T-helper 9 cell (primary cell): ENCODE data around the gene AMTN.
"Not testable (repeated sequence)": the region's sequence is repeated elsewhere in the genome, so short reads cannot be mapped to it uniquely, and the experiment has no call there.

Experiments used
- DNase-seq: peaks from one replicate; pipeline ENCODE4 v3.0.0-alpha.2; 2020
- total RNA-seq, 2 donors: gene quantifications; one replicate each; lab custom pipeline; 2026; lab: John Stamatoyannopoulos, UW

The AMTN gene, protein sequence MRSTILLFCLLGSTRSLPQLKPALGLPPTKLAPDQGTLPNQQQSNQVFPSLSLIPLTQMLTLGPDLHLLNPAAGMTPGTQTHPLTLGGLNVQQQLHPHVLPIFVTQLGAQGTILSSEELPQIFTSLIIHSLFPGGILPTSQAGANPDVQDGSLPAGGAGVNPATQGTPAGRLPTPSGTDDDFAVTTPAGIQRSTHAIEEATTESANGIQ
- total RNA-seq, result 0 reads per million in 2 donors

DNA sequence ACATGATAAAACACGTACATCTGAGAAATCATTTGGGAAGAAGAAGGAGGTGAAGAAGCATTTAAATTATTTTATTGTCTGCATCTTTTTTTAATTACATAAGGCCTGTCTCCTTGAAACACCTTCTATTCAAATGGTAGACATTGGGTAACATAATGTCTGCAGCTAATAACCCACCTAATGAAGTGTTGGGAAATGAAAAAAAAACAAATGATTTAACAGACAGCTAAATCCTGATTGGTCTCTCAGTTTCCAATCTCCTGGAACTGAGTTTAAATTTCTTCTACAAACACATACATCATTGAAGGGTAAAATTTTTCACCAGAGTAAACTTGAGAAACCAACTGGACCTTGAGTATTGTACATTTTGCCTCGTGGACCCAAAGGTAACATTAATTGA, at the start of gene AMTN:
Gene AMTN, plus strand, starts transcription at position 301 of the 400 bp plus-strand sequence. CDS start 209 bp downstream, outside the sequence.
- DNase-seq, result no peak

DNA sequence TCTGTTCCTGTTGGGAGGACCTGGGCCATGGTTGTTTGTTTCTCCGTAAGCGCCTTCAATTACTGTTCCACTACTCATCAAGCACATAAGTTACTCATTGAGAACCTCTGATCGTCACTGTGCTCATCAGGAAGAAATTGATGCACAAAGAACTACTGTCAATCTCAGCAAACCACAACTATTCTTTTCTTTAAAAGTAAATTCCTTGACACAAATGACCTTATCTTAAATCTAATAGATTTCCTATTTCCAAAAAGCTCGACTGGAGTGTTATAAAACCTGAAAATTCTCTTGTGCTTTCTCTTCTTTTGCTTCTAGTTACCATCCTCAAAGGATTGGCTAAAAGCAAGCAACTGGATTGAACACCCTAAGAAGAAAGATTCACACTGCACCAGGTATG, 46.5 kb upstream of the AMTN start, which contains the start of gene MUC7:
Gene MUC7, plus strand, starts transcription at position 301 of the 400 bp plus-strand sequence. CDS start 1,825 bp downstream, outside the sequence.
- DNase-seq, result no peak

DNA sequence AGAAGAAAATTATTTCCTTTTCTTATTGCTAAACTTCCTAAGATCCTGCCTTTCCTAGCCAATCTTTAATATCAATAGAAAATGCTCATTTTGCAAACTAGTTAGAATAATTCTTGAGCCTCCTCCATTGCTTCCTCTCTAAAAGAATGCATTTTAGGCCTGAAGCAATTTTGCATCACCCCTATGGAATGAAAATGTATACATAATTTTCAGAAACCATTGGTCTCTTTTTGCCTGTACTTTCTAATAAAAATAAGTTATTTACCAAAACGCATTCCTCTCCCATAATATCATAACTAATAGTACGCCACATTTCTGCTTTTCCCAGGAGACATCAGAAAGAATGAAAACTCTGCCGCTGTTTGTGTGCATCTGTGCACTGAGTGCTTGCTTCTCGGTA, 44.7 kb upstream of the AMTN start:
- DNase-seq, result no peak

DNA sequence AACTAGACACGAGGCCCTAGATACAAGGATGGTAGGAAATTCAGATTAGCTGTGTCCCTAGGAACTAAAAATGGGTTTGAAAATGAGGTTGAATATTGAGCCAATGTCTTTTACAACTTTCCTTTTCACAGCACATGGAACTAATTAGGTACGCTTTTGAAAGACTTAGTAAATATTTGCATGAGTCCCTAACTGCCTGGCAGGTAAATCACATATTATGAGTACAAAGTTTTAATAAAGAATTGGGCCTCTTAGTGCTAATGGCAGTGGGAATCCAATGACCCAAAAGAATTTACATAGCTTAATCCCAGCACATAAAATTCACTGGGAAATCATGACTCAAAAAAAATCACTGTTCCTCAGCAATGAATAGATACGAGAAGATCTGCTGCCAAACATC, 29.6 kb upstream of the AMTN start:
- no peak for DNase-seq

DNA sequence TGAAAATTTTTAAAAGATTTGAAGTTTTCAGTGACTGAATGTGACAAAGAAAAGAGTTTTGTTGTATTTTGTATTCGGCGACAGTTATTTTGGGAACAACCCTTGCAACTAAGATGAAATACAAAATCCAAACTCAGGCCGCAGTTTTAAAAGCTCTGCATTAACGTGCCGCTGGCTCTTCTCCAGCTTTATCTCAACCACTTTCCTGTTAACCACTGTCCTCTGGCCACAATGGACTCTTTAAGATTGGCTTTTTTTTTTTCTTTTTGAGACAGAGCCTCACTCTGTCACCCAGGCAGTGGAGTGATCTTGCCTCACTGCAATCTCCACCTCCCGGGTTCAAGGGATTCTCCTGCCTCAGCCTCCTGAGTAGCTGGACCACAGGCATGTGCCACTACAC, 22.1 kb upstream of the AMTN start:
- no peak for DNase-seq

DNA sequence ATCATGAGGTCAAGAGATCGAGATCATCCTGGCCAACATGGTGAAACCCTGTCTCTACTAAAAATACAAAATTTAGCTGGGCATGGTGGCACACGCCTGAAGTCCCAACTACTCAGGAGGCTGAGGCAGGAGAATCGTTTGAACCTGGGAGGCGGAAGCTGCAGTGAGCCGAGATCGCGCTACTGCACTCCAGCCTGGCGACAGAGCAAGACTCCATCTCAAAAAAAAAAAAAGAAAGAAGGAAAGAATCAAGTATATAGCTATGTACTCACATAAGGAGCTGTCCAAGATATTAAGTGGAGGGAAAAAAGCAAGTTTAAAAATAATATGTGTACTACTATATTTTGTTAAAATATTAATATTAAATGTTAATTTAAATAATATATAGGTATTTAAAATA, 16.5 kb upstream of the AMTN start:
- not testable (repeated sequence) for DNase-seq

DNA sequence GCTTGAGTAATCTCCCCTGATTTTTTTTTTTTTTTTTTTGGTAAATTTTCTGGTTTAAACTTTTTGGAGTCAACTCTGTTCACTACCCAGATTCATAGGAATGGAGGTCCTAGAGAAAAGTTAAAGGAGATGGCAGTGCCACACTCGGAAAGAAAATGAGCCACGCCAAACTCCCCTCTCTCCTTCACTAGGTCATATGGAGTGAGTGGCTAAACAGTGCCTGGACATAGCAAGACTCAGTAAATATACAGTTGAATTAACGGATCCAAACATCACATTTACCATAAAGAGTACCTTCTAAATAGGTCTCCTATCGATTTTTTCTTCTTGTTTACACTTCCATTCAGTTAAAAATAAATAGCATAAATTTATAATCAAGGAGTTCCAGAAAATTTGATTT, 13.6 kb upstream of the AMTN start:
- no peak for DNase-seq

DNA sequence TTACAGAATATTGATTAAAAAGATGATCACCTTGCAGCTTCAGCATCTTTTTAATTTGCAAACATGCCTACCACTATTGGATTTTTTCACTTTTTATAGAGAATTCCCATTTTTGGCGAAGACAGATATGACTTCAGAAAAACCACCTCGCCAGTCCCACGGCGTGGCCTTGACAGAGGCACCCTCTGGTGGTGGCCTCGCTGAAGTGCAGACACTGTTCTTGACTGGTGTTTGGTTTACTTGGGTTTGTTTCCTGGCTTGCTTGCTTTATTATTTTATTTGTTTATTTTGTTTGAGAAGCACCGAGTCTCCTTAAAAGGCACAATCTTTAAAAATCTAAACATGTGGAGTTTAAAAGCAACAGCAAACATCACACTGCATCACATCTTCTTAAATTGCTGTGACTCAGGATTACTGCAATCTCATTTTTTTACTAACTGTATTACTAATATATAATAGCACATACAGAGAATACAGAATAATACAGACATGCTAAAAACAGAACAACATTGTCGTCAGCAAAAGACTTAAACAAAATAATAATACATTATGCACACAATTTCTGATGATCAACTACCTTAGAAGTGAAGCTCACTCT, 13.1 kb upstream of the AMTN start:
- peak; percentile 32 for DNase-seq

DNA sequence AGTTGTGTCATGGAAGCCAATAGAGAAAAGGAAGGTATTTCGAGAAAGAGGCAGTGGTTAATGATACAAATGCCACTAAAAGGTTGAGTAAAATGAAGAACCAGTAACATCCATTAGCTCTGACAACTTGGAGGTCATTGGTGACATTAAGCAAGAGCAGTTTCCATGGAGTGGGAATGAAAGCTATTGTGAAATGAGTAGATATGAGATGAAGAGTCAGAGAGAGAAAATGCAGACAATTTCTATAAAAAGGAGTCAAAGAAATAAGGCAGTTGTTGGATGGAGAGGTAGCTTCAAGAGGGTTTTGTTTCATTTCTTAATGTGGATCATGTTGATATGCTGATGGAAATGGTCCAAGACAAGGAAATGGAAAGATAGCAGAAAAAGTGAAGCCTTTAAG, 9.6 kb upstream of the AMTN start:
- no peak for DNase-seq

DNA sequence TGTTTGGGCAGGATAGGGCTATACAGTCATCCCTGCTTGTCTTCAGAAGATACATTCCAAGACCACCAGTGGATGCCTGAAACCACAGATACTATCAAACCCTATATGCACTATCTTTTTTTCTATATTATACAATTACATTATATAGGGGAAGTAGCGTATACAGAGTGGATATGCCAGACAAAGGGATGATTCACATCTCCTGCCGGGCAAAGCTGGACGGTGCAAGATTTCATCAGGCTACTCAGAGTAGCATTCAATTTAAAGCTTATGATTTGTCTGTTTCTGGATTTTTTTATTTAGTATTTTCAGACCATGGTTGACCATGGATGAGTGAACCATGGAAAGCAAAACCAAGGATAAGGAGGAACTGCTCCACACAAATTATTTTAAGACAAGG, 7.0 kb upstream of the AMTN start:
- DNase-seq, result no peak

DNA sequence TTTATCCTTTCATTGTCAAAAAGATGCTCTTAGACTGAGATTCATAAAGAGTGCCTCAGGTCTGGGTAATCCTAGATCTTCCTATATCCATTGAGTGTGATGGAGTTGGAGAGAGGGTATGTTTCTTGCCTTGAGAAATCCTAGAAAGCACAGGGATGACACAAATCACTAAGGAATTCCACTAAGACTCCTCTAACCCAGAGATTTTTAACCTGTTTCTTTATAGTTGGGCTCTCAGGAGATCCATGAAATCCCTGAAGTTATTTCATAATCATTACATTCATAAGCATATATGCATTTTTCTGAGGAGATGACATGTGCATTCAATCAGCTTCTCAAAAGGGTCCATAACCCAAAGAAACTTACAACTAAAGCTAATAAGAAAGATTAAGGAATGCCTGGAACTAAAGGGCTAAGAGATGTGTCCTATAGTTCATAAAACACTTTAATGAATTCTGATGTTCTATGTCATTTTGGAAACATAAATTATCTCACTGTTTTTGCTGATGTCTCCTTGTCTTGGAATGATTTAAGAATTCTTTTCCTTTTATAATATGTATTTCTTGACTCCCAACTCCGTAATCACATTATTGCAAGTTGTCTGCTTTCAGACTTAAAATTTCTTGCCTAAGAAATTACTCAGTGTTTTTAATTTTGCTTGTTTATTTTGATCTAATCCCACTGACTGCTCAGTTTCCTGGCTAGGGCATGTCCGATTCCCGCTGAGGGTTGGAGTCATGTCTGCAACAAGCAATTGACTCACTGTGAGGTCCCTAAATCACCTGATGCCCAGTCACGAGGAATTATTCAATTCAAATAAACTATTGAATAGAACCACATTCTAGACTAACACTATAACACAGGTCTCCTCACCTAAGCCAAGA, 2.8 kb upstream of the AMTN start:
- no peak for DNase-seq

DNA sequence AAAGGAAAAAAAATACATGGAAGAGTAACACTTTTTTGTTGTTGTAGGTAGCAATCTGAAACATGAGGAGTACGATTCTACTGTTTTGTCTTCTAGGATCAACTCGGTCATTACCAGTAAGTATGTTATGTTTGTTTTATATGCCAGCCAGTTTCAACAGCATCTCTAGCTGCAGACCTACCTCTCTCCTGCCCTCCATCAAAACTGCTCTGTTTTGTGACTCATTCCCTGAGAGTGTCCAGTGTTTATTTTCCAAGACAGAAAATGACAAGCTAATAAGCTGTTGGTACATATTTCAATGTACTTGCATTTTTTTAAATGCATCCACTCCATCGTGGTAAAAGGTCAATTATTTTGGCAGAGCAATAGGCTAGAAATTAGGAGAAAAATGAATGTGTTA, 347 bp downstream of the AMTN start:
- DNase-seq, result no peak

DNA sequence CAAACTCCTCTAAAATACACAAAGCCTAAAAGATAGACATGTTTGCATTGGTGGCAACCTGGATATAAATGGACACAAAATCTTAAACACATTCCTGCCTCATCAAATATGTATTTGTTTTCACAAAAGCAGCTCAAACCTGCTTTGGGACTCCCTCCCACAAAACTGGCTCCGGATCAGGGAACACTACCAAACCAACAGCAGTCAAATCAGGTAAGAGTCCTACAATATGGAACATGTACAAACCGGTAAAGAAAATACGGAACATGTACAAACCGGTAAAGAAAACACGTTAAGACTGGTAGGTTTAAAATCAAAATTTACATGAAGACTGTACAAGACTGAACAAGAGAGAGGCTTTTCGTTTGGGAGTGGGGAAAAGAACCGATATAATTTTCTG, 4.3 kb downstream of the AMTN start:
- DNase-seq, result no peak

DNA sequence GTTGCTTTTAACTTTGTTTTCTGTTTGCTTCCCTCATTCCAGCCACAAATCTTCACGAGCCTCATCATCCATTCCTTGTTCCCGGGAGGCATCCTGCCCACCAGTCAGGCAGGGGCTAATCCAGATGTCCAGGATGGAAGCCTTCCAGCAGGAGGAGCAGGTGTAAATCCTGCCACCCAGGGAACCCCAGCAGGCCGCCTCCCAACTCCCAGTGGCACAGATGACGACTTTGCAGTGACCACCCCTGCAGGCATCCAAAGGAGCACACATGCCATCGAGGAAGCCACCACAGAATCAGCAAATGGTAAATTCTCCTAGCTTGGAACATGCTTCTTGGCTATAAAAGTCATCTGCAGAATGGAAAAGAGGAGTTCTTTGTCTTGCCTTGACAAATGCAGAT, 12.6 kb downstream of the AMTN start:
- no peak for DNase-seq

DNA sequence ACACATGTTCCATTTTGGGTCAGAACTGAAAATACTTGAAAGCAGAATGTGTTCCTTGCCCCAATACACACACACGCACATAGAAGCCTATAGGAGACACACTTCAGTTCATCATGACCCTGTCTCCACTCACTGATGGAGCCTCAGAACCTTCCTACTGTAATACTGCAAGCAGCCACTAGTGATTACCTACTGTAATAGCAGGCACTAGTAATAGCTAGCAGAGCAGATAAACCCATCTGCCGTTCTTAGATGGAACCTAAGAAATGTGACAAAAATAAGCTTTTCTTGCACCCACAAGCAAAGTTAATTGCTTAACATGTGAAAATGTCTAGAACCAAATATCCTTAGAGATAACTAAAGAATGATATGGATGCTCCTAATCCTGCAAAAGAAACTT, 13.6 kb downstream of the AMTN start:
- no peak for DNase-seq

DNA sequence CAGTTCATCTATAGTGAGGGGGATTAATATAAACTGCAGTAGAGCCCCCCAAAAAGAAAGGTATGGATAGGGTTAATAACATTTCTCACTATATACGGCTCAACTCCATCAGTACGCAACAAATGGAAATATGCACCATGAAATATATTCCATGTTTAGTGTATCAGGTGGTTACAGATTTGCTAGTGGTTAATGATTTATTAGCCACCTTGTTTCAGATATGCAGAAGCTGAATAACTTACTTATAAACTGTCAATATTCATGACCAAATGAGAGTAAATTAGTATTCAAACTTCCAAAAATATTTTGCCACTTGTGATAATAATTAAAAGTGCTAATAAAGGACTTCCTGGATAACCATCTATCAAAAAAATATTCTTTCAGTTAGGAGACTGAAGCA, 14.8 kb downstream of the AMTN start:
- no peak for DNase-seq

DNA sequence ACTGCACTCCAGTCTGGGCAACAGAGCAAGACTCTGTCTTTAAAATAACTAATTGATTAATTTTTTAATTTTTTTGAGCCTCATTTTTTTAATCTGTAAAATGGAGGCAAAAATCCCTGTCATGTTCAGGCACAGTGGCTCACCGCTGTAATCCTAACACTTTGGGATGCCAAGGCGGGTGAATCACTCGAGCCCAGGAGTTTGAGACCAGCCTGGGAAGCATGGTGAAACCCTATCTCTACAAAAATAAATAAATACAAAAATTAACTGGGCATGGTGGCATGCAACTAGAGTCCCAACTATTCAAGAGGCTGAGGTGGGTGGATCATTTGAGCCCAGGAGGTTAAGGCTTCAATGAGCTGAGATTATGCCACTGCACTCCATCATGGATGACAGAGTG, 15.4 kb downstream of the AMTN start:
- no peak for DNase-seq

DNA sequence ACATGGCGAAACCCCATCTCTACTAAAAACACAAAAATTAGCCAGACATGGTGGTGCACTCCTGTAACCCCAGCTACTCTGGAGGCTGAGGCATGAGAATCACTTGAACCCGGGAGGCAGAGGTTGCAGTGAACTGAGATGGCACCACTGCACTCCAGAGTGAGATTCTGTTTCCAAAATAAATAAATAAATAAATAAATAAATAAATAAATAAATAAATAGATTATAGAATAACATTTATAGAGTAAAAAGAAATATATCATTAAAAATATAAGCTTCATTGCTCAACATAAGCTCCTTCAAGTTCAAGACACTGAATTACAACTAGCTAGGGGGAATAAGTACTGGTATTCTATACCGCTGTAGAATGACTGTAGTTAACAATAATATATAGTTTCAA, 16.5 kb downstream of the AMTN start:
- not testable (repeated sequence) for DNase-seq

DNA sequence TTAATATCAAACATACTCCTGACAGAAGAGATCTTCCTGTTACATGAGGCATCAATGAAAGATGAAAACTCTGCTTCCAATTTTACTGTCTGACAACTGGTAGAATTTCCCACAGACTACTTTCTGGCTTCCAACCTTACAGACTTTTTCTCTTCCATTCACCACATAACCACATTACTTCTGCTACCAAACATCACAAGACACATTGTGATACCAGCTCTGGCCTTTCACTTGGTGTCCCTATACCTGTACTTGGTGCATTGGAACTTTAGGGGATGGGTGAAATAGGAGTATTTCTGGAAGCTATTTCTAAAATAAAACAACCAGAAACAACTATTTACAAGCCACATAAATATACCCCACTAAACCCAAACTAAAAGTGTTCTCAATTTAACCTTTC, 20.5 kb downstream of the AMTN start:
- DNase-seq, result no peak

DNA sequence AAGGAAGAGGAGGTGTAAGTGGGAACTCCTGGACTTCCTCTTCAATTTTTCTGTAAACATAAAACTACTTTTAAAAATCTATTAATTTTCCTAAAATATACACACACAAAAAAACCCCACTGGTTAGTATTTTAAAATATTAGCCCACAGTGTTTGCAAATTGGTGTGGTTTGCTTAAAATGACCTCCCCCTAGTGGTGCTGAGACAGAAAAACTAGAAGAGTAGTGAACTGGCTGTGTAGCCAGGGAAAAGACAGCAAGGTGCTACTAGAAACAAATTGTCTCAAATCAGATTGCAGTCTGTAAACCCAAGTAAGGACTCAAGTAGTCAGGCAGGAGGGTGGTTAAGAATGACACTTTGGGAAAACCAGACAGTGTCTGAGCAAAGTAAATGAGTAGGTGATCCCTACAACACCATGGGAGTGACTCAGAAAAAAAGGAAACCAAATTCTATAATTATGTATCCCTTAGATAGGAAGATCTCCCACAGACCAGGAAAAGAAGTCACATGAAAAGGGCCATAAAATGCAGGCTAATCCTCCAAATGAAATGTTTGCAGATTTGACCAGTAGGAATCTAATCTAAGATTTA, 26.0 kb downstream of the AMTN start:
- DNase-seq, result no peak

DNA sequence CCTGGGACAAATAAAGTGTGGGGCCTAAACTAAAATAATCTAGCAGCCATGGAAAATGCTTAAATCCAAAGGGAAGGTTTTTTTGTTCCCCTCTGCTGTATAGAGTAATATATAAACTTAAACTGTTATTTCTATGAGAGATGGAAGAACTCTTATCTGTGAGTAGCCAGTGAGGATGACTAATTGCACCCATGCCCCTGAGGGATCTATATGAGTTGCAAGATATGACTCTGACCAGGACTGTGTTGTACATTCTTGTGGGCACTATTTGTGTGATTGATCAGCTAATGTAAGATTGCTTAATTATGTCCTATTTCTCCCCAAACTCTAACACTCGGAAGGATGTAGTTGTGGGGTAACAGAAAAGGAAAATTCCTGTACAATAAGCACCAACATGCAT, 38.5 kb downstream of the AMTN start:
- no peak for DNase-seq

DNA sequence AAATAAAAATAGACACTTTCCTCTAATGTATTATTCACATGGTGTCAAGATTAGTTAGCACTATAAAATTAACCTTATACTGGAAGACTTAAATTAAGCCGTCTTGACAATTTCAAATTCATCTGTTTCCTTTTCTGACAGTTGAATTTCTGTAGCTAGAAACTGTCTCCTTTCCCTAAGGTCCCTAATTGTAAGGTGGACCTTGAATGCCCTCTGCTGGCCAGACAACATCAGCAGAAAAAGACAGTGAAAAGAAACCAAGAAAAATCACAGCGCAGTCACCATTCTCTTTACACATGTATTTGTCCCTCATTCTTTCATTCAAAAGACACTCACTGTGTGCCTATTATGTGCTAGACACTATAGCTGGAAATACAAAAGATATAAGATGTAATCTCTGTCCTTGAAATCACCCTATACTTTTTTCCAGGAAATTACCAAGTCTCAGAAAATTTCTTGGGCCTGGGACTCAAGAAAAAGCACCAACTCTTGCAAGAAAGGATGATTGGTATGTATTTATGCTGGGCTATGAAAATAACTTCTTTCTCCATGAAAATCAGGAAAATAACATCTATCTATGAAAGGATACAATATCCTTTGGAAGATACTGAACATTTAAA, 41.0 kb downstream of the AMTN start:
- peak; percentile 7 for DNase-seq

DNA sequence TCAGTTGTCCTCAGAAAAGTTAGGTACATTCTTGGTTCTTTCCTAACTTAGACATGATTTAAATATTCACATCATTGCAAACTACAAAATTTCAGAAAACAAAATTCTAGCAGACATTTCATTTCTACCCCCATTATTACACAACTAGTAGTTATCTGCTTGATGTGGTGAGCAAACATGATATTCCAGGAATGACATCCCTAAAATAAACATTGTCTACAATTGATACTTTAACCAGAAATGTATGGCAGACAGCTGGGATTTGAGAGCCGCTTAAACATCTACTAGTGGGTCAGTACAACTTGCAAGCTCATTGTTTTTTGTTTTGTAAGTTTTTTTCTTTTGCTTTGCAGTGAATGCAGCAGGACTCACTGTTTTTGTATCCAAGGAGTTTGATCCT, 41.6 kb downstream of the AMTN start:
- no peak for DNase-seq
